ENCODE results near the gene SMYD3. TPM values are rescaled to one million over a fixed set of nuclear protein-coding genes. Genes with fewer than 3 reads are reported as not detected.

Gene SMYD3
- total RNA-seq, 1 donor from 2014 or later = 24.2 TPM

DNA sequence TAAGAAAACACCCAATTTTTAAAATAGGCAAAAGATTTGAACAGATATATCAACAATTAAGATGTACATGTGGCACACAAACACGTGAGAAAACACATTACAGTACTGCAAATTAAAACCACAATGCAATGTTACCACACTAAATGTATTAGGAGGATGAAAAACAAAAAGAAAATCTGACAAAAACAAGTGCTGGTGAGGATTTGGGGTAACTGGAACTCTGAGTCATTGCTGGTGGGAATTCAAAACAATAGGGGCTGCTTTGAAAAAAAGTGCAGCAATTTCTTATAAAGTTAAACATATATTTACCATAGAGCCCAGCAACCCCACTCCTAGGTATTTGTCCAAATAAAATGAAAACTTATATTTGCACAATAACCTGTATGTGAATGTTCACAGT lies 614.1 kb downstream of the SMYD3 start:
- no peaks in the 10 kb centered on the region for H3K27me3 Mint-ChIP-seq (ENCODE audit: low read depth)
- no peak for TF ChIP-seq CTCF (conservative IDR thresholded peaks at IDR 0.05)
- H3K4me3 Mint-ChIP-seq = no peak overlapping the region
- H3K36me3 Mint-ChIP-seq (ENCODE audit: low read depth) = peaks cover 22% of the 10 kb centered on the region
- peaks cover 21% of the 10 kb centered on the region for H3K9me3 Mint-ChIP-seq
- no peak overlapping the region for H3K27ac Mint-ChIP-seq (ENCODE audit: unreplicated experiment)
- H3K4me1 Mint-ChIP-seq = peaks cover 16% of the 10 kb centered on the region
- no peak for DNase-seq (ENCODE audit: low read depth, low spot score)

GRCh38 chr1:245888809-245889208 lies 618.3 kb downstream of the SMYD3 start:
- peak; percentile 36 for TF ChIP-seq CTCF (conservative IDR thresholded peaks at IDR 0.05)
- peaks cover 30% of the 10 kb centered on the region for H3K36me3 Mint-ChIP-seq (ENCODE audit: low read depth)
- no peak overlapping the region for H3K4me3 Mint-ChIP-seq
- no peak overlapping the region for H3K27ac Mint-ChIP-seq (ENCODE audit: unreplicated experiment)
- H3K9me3 Mint-ChIP-seq = peaks cover 22% of the 10 kb centered on the region
- no peaks in the 10 kb centered on the region for H3K27me3 Mint-ChIP-seq (ENCODE audit: low read depth)
- DNase-seq (ENCODE audit: low read depth, low spot score) = no peak
- no peaks in the 10 kb centered on the region for H3K4me1 Mint-ChIP-seq

GRCh38 chr1:245887829-245888228 lies 619.2 kb downstream of the SMYD3 start:
- no peaks in the 10 kb centered on the region for H3K4me1 Mint-ChIP-seq
- H3K9me3 Mint-ChIP-seq = peaks cover 16% of the 10 kb centered on the region
- no peak for TF ChIP-seq CTCF (conservative IDR thresholded peaks at IDR 0.05)
- DNase-seq (ENCODE audit: low read depth, low spot score) = no peak
- H3K4me3 Mint-ChIP-seq = no peak overlapping the region
- no peak overlapping the region for H3K27ac Mint-ChIP-seq (ENCODE audit: unreplicated experiment)
- peaks cover 23% of the 10 kb centered on the region for H3K36me3 Mint-ChIP-seq (ENCODE audit: low read depth)
- no peaks in the 10 kb centered on the region for H3K27me3 Mint-ChIP-seq (ENCODE audit: low read depth)

DNA sequence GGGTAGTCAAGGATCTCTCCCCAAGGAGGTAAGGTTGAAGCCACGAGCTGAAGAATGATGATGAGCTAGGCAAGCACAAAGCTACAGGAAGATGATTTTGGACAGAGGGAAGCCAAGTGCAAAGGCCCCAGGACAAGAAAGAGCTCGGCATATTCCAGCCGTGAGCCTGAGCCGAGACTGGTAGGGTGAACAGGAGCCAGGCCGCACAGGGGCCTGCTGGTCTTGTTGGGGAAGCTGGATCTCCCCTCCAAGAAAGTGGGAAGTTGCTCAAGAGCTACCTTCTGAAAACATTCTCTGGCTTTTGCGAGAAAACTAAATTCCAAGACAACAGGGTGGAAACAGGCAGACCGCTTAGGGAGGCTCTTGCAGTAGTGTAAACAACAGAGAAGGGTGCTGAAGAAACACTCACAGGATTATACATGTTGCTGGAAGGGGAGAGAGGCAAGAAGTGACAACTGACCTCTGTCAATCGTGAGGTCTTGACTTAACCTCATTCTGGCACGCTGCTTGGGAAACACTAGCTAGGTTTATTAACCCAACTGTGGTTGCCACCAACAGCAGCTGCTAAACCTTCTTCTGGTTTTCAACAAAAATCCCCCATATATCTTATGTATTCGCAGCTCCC lies 625.2 kb downstream of the SMYD3 start:
- Mint-ChIP-seq H3K4me3 (no peak overlapping the region), H3K27ac (ENCODE audit: unreplicated experiment) (no peak overlapping the region)
- no peak for DNase-seq (ENCODE audit: low read depth, low spot score)

GRCh38 chr1:245880754-245881403 lies 626.2 kb downstream of the SMYD3 start:
- no peak overlapping the region for H3K4me3 Mint-ChIP-seq
- no peak for TF ChIP-seq CTCF (conservative IDR thresholded peaks at IDR 0.05)
- peaks cover 7% of the 10 kb centered on the region for H3K36me3 Mint-ChIP-seq (ENCODE audit: low read depth)
- H3K4me1 Mint-ChIP-seq = no peaks in the 10 kb centered on the region
- no peaks in the 10 kb centered on the region for H3K27me3 Mint-ChIP-seq (ENCODE audit: low read depth)
- H3K9me3 Mint-ChIP-seq = peaks cover 2% of the 10 kb centered on the region
- DNase-seq (ENCODE audit: low read depth, low spot score) = no peak
- H3K27ac Mint-ChIP-seq (ENCODE audit: unreplicated experiment) = no peak overlapping the region

More for the DNA sequence above, 625.2 kb downstream of the SMYD3 start:
- no peaks in the 10 kb centered on the region for H3K27me3 Mint-ChIP-seq (ENCODE audit: low read depth)
- peaks cover 2% of the 10 kb centered on the region for H3K9me3 Mint-ChIP-seq
- no peak for TF ChIP-seq CTCF (conservative IDR thresholded peaks at IDR 0.05)
- no peaks in the 10 kb centered on the region for H3K4me1 Mint-ChIP-seq
- H3K36me3 Mint-ChIP-seq (ENCODE audit: low read depth) = peaks cover 7% of the 10 kb centered on the region
